Measurements from ENCODE around the gene FBXL16.
A peak's percentile ranks its signal among the peaks of the same experiment; 100 is the strongest.

GRCh38 chr16:658679-659571 lies 46.7 kb downstream of the FBXL16 start:
- no peak for TF ChIP-seq POLR2AphosphoS5 (IDR thresholded peaks at IDR 0.05; ENCODE audit: low read depth)
- no peak for TF ChIP-seq REST (IDR thresholded peaks at IDR 0.05; ENCODE audit: insufficient replicate concordance, low read depth)
- TF ChIP-seq, protein P1, sequence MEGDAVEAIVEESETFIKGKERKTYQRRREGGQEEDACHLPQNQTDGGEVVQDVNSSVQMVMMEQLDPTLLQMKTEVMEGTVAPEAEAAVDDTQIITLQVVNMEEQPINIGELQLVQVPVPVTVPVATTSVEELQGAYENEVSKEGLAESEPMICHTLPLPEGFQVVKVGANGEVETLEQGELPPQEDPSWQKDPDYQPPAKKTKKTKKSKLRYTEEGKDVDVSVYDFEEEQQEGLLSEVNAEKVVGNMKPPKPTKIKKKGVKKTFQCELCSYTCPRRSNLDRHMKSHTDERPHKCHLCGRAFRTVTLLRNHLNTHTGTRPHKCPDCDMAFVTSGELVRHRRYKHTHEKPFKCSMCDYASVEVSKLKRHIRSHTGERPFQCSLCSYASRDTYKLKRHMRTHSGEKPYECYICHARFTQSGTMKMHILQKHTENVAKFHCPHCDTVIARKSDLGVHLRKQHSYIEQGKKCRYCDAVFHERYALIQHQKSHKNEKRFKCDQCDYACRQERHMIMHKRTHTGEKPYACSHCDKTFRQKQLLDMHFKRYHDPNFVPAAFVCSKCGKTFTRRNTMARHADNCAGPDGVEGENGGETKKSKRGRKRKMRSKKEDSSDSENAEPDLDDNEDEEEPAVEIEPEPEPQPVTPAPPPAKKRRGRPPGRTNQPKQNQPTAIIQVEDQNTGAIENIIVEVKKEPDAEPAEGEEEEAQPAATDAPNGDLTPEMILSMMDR (IDR thresholded peaks at IDR 0.05; ENCODE audit: insufficient read depth, low read length), result peak; percentile 30
- no peak for TF ChIP-seq GABPA (IDR thresholded peaks at IDR 0.05; ENCODE audit: low read depth)

Data from HL-60 (cell line).